Progenitor cell of endocrine pancreas (in vitro differentiated cells): Measurements from ENCODE around the gene ZNF503. TPM values are rescaled to one million over a fixed set of nuclear protein-coding genes. Genes with fewer than 3 reads are reported as not detected.

Source experiments
- DNase-seq: peaks from one replicate; pipeline ENCODE4 v3.0.0; 2021; ENCODE audit warnings: low spot score; ENCODE audit not compliant: unreplicated experiment
- H3K27ac Mint-ChIP-seq: 2 replicates; pipeline ENCODE4 v1.8.0; 2021; ENCODE audit warnings: mild to moderate bottlenecking, moderate library complexity, mixed read lengths
- H3K27me3 Mint-ChIP-seq: 2 replicates; pipeline ENCODE4 v1.8.0; 2021; ENCODE audit warnings: mixed read lengths
- H3K36me3 Mint-ChIP-seq: 2 replicates; pipeline ENCODE4 v1.8.0; 2022; ENCODE audit warnings: mixed read lengths; ENCODE audit not compliant: insufficient read depth
- H3K4me1 Mint-ChIP-seq: 2 replicates; pipeline ENCODE4 v1.8.0; 2021; ENCODE audit warnings: low read depth, mixed read lengths
- H3K4me3 Mint-ChIP-seq: 2 replicates; pipeline ENCODE4 v1.8.0; 2021; ENCODE audit warnings: low read depth, mild to moderate bottlenecking, moderate library complexity, mixed read lengths
- H3K9me3 Mint-ChIP-seq: 2 replicates; pipeline ENCODE4 v1.8.0; 2021; ENCODE audit warnings: low read depth, mixed read lengths
- total RNA-seq: library from RNA; stranded (reverse); gene quantifications from 2 replicates; pipeline ENCODE4 v1.2.1, GENCODE V29; 2021
- TF ChIP-seq, protein P1 (sequence below): fragments of 200-600 bp; sonication (generic); IDR thresholded peaks from one replicate; pipeline ENCODE4 v1.5.0; 2021; ENCODE audit warnings: antibody characterized with exemption, mild to moderate bottlenecking; ENCODE audit not compliant: unreplicated experiment

ZNF503 gene
- total RNA-seq, 1 donor from 2014 or later = 33.7 TPM

DNA sequence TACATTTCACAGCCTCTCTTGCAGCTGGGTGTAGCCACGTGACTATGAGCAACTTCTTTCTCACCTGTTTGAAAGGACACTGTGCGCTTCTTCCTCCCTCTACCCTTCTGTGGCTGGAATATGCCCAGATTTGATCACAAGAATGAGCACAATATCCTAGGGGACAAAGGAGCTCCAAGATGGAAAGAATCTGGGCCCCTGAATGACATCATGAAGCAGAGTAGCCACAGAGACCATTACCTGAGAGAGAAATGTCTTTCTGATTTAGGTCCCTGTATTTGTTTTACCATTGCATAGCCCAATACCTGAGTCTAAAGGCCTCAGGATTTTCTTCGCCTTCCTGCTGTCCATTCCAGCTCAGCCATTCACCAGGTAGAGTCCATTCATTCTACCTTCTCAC is 15.4 kb downstream of the ZNF503 start:
- DNase-seq = no peak
- H3K27me3 Mint-ChIP-seq = peaks cover 67% of the 10 kb centered on the region
- H3K36me3 Mint-ChIP-seq = peaks cover 3% of the 10 kb centered on the region
- peaks cover 3% of the 10 kb centered on the region for H3K4me1 Mint-ChIP-seq
- peaks cover 3% of the 10 kb centered on the region for H3K9me3 Mint-ChIP-seq
- H3K27ac Mint-ChIP-seq = no peak overlapping the region
- H3K4me3 Mint-ChIP-seq = no peak overlapping the region
- TF ChIP-seq, protein P1, sequence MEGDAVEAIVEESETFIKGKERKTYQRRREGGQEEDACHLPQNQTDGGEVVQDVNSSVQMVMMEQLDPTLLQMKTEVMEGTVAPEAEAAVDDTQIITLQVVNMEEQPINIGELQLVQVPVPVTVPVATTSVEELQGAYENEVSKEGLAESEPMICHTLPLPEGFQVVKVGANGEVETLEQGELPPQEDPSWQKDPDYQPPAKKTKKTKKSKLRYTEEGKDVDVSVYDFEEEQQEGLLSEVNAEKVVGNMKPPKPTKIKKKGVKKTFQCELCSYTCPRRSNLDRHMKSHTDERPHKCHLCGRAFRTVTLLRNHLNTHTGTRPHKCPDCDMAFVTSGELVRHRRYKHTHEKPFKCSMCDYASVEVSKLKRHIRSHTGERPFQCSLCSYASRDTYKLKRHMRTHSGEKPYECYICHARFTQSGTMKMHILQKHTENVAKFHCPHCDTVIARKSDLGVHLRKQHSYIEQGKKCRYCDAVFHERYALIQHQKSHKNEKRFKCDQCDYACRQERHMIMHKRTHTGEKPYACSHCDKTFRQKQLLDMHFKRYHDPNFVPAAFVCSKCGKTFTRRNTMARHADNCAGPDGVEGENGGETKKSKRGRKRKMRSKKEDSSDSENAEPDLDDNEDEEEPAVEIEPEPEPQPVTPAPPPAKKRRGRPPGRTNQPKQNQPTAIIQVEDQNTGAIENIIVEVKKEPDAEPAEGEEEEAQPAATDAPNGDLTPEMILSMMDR = no peak

DNA sequence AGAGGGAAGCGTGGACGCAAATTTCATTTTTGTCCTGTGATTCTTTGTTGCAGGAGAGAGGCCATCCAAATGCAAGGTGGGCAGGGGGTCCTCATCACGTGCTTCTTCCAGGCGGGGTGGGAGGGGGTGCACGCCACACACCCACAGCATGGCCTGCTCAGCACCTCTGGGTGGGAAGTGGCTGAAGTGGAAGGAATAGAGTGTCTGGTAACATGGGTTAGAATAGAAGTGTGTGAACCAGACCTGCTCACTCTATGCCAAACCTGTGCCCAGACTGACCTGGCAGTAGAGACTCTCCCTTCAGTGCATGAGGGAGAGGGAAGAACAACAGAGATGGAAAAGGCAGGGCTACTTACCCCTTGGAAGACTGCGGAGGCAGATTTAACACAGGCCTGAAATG is 21.7 kb downstream of the ZNF503 start:
- Mint-ChIP-seq H3K9me3 (no peaks in the 10 kb centered on the region), H3K27me3 (peaks cover 65% of the 10 kb centered on the region), H3K4me1 (peaks cover 13% of the 10 kb centered on the region), H3K36me3 (no peaks in the 10 kb centered on the region), H3K4me3 (no peak overlapping the region), H3K27ac (no peak overlapping the region)
- no peak for DNase-seq
- TF ChIP-seq, protein P1 = no peak

DNA sequence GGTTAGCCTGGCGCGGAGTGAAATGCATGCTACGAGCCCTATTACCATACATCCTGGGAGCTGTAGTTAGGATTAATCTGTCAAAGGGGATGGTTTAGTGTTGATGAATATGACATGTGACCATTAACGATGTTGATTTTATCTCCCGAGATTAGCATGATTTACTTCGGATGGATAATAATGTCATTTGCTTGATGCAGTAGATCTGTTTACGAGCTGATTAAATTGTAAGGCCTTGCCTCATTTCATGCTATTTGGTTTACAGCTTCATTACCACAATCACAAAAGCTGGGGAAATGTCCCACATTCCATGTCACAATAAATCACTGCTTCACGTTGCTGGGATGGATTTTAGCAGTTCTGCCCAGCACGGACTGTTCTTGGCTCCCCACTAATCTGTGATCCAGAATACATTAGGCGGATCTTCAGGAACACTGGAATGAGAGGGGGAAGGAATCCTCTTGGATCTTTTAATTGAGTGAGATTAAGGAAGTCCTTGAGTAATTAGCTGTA is 22.3 kb downstream of the ZNF503 start:
- Mint-ChIP-seq H3K27me3 (peaks cover 67% of the 10 kb centered on the region), H3K4me1 (peaks cover 13% of the 10 kb centered on the region), H3K36me3 (no peaks in the 10 kb centered on the region), H3K9me3 (no peaks in the 10 kb centered on the region), H3K4me3 (no peak overlapping the region), H3K27ac (no peak overlapping the region)
- TF ChIP-seq, protein P1 = no peak
- DNase-seq = no peak

DNA sequence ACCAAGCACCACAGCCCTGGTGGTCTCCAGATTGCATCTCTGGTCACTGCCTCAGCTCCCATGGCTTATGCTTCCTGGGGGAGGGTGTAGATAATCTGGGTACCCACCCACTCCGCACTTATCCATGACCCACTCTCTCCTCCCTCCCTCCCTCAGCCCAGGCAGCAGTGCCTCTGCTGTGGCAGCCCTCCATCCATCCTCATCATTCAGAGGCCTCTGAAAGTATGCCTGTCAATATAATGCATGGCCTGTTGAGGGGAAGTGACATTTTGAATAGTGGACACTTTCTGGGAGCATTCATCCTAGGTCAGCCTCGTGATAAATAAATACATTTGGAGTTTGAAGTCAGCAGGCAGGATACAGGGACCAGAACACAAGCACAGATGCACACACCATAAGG is 23.2 kb downstream of the ZNF503 start:
- TF ChIP-seq, protein P1 = no peak
- no peaks in the 10 kb centered on the region for H3K36me3 Mint-ChIP-seq
- peaks cover 70% of the 10 kb centered on the region for H3K27me3 Mint-ChIP-seq
- no peak for DNase-seq
- no peak overlapping the region for H3K4me3 Mint-ChIP-seq
- no peaks in the 10 kb centered on the region for H3K9me3 Mint-ChIP-seq
- peaks cover 10% of the 10 kb centered on the region for H3K4me1 Mint-ChIP-seq
- H3K27ac Mint-ChIP-seq = no peak overlapping the region

DNA sequence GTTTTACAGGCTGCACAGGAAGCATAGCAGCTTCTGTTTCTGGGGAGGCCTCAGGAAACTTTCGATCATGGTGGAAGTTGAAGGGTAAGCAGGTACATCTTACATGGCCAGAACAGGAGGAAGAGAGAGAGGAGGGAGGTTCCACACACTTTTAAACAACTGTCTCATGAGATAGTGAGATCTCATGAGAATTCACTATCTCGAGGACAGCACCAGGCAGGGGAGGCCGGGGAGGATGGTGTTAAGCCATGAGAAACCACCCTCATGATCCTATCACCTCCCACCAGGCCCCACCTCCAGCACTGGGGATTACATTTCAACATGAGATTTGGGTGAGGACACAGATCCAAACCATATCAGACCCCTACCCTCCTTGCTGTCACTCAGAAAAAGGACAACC is 23.7 kb downstream of the ZNF503 start:
- DNase-seq = no peak
- Mint-ChIP-seq H3K9me3 (no peaks in the 10 kb centered on the region), H3K4me1 (peaks cover 10% of the 10 kb centered on the region), H3K27me3 (peaks cover 70% of the 10 kb centered on the region), H3K27ac (no peak overlapping the region), H3K4me3 (no peak overlapping the region), H3K36me3 (no peaks in the 10 kb centered on the region)
- TF ChIP-seq, protein P1 = no peak
